ENCODE results near the gene CUTA.

DNA sequence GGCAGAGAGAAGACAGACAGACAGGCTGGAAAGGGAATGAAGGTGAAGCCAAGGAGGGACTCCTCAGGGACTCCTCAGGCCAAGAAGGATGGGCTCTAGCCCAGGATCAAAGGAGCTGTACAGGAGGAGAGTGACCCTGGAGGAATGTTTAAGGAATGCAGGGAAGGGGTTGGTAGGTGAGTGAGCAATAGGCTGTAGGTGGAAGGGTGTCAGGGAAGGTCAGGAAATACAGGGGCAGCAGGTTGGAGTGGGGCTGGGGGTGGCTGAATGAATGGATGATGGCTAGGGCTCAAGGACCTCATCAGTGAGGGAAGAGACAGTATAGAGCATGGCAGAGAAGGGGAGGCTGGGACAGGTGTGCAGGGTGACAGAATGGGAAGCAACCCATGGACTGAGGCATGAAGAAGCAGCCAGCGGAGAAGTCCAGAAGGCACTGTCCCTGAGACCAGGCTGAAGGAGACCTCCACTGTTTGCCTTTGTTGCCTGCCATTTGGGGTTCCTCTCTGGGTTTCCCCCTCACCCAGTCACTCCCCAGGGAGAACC lies 15.2 kb upstream of the CUTA start:
- TF ChIP-seq FOXM1 (IDR thresholded peaks at IDR 0.05; ENCODE audit: borderline replicate concordance): no peak
- TF ChIP-seq SP1 (IDR thresholded peaks at IDR 0.05): no peak
- TF ChIP-seq FOXA1 (IDR thresholded peaks at IDR 0.05): no peak

Measured in HEK293T (cell line).